ENCODE results near the gene GABPA.
"Not testable (repeated sequence)": the region's sequence is repeated elsewhere in the genome, so short reads cannot be mapped to it uniquely, and the experiment has no call there.

Gene GABPA

GRCh38 chr21:25734904-25735645, at the start of gene GABPA, which contains the start of gene ATP5PF:
TSS of gene GABPA (plus strand) at chr21:25734972. CDS start at chr21:25741599, 6,627 bp downstream.
TSS of gene ATP5PF (minus strand) at chr21:25734904. CDS start at chr21:25729794, 5,110 bp downstream.
- peak; percentile 88 for DNase-seq (ENCODE audit: low spot score)

- no peak for DNase-seq (ENCODE audit: low spot score)
Observed at GRCh38 chr21:25687787-25688186, 47.0 kb upstream of the GABPA start.

DNA sequence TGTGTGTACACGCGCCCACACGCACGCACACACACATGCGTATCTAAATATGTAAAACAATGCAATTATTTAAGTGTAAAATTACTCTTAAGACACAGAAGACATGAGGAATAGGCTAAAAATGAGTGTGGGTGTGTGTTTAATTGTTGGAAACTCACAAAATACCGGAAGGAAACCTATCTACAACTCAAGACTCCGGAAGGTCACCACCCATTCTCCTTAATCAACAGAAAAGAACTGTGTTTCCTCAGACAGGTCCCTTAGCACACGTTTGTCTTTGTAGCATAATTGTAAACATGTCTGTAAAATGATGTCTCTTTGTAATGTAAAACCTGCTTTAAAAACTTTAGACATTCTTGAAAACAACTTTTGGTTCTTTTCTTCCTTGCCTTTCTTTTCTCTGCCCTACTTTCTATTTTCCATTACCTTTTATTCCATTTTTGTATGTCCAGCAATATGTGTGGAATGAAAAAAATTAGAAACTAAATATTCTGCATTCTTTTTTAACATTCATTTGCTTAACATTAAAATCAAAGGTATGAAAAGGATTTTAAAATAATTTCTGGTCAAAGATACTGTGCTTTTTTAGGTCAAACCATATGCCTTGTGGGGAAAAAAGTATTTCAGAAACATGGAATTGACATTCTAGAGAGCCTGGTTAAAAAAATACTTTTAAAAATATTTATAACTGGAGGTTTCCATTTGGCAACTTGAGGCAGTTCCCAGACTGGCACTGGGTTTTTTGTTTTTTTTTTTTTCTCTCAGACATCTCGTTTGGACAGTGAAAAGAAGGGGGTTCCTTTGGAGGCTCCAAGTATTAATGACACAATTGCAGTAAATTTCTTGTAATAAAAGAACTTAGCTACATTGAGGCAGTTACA, 46.3 kb upstream of the GABPA start:
- no peak for DNase-seq (ENCODE audit: low spot score)

DNA sequence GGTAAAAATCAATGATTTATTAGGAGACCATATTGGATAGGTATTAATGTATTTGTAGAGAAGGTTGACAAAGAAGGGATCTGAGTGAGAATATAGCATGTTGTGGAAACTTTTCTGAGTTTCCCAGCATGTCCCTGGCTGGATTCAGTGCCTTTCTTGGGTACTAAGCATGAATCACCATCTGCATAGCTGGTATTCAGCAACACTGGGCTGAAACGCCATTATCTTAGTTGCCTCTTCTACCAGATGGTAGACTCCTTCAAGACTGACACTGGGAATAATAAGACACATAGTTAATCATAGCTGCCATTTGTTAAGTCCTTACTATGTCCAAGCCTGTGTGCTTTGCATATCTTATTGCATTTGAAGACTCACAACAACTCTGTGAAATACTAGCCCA, 45.5 kb upstream of the GABPA start:
- DNase-seq (ENCODE audit: low spot score) = no peak

DNA sequence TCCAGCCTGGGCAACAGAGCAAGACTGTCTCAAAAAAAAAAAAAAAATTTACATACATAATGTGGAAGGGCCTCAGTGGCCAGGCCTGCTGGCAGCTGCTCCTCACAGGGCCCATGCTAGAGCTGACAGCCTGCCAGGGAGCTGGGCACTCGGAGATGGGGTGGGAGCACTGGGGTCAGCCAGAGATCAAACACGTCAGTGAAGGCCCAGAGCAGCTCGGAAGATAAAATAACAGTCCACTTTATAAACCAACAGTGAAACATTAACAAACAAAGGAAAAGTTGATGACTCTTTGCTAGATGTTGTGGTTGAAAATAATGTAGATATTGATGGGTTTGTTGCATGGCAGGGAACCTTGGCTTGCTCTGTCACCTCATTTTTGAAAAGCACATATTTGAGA, 42.8 kb upstream of the GABPA start:
- no peak for DNase-seq (ENCODE audit: low spot score)

GRCh38 chr21:25695461-25695860, 39.3 kb upstream of the GABPA start:
- not testable (repeated sequence) for DNase-seq (ENCODE audit: low spot score)

- DNase-seq (ENCODE audit: low spot score) = no peak
Observed at GRCh38 chr21:25700741-25701140, 34.0 kb upstream of the GABPA start.

DNA sequence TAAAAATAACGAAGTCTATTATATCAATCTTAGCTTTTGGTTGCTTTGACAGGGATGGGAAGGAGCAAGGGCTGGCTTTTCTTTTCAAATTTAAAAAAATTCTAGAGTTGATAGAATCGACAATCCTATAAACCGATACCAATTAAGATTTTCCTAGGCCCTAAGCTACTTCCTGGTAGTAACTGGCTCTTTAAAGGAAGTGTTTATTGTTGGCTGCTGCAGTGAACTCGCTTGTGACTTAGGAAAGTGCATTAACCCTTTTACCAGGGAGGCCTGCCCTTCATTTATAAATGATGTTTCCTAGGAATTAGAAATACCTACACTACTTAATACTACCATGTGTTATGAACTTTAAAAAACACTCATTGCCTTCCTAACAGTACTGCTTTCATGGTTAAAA, 33.2 kb upstream of the GABPA start:
- DNase-seq (ENCODE audit: low spot score) = no peak

DNA sequence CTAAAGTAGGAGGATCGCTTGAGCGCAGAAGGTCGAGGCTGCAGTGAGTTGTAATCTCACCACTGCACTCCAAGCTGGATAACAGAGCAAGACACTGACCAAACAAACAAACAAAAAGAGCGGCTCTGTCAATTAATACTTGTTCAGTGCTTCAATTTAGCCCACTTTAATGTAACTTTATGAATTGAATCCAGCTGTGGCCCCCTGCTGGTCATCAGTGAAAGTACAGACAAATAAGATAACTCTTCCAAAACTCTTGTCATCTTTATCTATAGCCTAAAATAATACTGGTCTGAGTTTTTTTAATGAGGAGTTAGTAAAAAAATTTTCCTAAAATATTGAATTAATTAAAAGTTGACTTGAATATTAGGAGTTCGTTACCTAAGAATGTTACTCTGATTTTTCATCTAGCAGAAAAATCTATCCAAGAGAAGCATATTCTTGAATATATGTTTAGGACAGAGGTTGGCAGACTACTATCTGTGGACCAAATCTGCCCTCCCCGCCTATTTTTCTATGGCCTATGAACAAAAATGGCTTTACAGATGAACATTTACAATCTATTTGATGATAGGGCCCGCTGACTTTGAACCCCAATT, 26.2 kb upstream of the GABPA start:
- peak; percentile 54 for DNase-seq (ENCODE audit: low spot score)

DNA sequence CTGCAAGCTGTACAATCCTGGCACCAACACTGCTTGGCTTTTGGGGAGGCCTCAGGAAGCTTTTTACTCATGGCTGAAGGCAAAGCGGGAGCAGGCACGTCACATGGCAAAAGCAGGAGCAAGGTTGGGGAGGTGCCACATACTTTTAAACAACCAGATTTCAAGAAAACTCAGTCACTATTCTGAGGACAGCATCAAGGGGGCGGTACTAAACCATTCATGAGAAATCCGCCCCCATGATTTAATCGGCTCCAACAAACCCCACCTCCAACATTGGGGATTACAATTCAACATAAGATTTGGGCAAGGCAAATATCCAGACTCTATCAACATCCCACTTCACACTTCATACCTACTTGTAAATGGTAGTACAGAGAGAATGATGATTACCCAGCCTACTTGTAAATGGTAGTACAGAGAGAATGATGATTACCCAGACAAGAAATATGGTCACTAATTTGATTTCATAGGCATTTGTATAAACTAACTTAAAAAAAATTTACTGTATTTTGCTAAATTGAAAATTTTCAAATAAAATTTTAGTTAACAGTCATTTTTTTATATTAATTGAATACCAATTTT, 25.0 kb upstream of the GABPA start:
- DNase-seq (ENCODE audit: low spot score) = no peak

DNA sequence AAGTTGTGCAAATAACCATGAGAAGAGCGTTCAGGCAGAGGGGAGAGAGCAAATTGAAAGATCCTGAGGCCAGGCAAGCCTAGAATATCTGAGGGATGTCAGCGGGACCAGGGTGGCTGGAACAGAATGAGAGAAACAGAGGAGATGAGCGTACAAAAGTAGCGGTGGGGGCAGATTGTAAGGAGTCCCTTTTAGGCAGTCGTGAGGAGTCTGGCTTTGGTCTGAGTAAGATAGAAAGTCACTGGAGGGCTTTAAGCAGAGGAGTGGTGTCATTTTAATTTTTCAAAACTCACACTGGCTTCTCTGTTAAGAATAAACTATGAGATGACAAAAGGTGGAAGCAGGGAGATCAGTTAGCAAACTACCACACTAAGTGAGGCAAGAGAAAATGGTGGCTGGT, 24.2 kb upstream of the GABPA start:
- no peak for DNase-seq (ENCODE audit: low spot score)

DNA sequence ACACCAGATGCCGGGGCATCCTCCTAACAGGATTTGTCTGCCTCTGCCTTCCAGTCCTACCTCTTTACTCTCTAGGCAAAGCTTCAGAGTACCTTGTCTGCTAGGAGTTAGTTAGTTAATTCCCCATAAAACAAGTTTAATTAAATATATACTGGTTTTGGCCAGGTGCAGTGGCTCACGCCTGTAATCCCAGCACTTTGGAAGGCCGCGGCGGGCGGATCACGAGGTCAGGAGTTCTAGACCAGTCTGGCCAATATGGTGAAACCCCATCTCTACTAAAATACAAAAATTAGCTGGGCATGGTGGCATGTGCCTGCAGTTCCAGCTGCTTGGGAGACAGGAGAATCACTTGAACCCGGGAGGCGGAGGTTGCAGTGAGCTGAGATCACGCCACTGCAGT, 20.7 kb upstream of the GABPA start:
- DNase-seq (ENCODE audit: low spot score) = not testable (repeated sequence)

GRCh38 chr21:25717491-25718147, 17.2 kb upstream of the GABPA start:
- DNase-seq (ENCODE audit: low spot score) = no peak

- DNase-seq (ENCODE audit: low spot score) = no peak
Observed at GRCh38 chr21:25721987-25722386, 12.8 kb upstream of the GABPA start.

GRCh38 chr21:25722631-25723030, 12.1 kb upstream of the GABPA start:
- DNase-seq (ENCODE audit: low spot score) = no peak

DNA sequence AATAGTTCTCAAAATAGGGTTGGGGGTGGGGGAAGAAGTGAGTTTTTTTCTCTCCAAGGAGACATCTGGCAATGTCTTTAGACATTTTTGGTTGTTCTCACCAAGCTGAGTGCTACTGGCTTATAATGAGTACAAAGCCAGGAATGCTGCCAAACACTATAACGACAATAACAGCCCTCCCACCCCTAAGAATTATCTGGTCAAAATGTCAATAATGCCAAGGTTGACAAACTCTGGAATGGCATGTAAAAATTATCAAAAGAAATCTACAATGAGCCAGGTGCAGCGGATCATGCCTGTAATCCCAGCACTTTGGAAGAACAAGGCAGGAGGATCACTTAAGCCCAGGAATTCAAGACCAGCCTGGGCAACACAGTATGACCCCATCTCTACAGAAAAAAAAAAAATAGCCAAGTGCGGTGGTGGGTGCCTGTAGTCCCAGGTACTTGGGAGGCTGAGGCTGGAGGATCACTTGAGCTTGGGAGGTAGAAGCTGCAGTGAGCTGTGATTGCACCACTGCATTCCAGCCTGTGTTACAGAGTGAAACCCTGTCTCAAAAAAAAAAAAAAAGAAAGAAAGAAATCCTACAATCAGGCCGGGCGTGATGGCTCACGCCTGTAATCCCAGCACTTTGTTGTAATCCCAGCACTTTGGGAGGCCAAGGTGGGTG, 2.5 kb upstream of the GABPA start:
- DNase-seq (ENCODE audit: low spot score) = no peak

DNA sequence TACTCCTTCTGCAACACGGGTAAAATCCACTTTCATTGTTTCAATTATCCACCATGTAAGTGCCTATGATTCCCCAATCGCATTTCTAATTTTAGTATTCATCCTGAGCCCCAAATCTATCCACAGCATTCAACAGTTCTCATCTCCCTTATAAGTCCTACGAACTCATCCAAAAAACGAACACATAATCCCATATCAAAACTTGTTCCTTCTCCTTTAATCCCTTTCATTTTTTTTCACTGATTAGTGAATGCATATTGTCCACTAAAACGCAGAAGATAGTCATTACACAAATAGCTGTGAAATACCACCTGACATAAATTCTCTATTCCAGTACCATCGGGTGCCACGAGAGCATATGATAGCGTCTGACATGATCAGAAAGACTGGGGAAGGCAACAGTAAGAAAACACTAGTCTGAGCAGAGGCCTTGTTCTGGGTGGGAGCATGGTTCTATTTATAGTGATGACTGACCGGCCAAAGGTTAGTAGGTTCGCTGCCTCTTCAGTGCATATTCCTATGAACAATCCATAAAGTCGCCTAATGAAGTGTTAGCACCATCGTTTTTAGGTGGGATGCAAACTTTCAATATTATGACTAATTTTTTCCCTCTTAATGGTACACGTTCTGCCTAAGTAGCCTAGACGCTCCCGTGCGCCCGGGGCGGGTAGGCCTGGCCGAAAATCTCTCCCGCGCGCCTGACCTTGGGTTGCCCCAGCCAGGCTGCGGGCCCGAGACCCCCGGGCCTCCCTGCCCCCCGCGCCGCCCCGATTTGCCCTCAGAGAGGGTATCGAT, 716 bp upstream of the GABPA start:
- no peak for DNase-seq (ENCODE audit: low spot score)

- no peak for DNase-seq (ENCODE audit: low spot score)
Observed at GRCh38 chr21:25734654-25734903, 193 bp upstream of the GABPA start.

- DNase-seq (ENCODE audit: low spot score) = no peak
Observed at GRCh38 chr21:25735646-25736597, 1.1 kb downstream of the GABPA start.

- DNase-seq (ENCODE audit: low spot score) = no peak
Observed at GRCh38 chr21:25737421-25737820, 2.6 kb downstream of the GABPA start.

All from germinal center (tissue), 1 donor.